ENCODE data around the gene SFTPD.
"Not testable (repeated sequence)": the region's sequence is repeated elsewhere in the genome, so short reads cannot be mapped to it uniquely, and the experiment has no call there.

The SFTPD gene

DNA sequence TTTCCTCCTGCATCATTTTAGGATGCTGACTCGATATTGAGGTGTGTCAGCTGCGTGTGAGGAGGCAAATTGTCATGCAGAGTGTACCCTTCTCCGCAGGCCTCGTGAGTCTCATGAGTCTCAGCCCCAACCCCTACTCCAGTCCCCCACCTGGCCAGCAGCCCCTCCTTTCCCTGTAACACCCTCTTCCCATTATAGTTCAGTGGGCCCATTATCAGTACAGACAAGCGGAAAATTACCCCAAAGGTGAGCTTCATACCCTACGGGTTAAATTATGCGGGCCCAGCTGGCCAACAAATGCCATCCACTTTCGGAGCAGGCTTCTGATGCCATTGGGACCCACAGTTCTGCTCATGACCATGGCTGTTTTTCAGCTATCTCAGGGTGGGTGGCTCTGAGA is 25.2 kb downstream of the SFTPD start:
- no peak for DNase-seq

- DNase-seq: no peak
Measured at GRCh38 chr10:79923145-79923544, 25.8 kb downstream of the SFTPD start.

DNA sequence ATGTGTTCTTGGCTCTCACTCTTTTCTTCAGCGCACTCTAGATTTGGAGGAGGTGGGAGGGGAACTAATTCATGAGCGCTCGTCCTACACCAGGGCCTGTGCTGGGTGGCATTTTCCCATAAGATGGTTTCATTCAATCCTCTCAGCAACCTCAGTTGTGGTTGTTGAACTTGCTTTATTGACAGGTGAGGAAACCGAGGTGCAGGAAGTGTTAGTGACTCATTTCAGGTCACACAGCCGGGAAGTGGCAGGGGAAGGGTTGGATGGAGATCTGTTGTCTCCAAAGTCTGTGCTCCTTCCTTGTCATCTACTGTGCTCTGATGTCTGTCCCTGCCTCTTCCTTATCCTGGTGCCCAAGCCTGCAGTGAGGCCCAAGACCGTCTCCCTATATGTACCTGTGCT is 26.9 kb downstream of the SFTPD start:
- not testable (repeated sequence) for DNase-seq

GRCh38 chr10:79915838-79916237 is 33.1 kb downstream of the SFTPD start:
- not testable (repeated sequence) for DNase-seq

DNA sequence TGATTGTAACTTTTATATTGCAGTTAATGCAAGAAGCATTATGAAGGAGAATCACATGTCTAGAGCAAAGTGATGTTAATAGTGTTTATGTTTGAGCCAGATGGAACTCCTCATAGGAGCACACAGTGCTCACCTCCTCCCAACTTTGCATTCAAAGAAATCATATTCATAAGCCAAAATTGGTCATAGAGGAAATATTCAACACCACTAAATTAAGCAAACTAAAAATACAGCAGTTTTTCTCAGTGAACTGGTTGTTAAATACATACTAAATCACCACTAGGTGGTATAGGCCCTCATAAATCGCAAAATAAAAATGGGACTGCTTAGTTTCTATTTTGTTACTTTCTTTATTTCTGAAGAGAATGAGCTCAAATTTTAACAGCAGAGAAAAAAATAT is 34.4 kb downstream of the SFTPD start:
- not testable (repeated sequence) for DNase-seq

DNA sequence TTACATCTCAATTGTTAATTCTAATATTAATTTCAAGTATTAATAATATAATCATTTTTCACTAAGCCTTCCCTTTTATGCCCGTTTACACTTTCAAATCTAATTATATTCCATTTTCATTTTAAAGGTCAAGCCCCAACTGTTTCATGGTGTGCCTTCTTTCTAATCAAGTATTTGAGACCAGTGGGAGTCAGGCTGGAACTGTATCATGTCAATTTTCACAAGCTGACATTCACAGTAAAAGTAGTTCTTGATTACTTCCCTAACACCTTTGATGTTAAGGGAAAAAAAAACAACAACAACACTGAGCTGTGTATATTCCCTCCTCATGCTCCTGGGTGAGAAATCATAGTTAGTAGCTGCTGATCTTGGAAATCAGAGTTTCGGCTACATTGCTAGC is 38.1 kb downstream of the SFTPD start:
- no peak for DNase-seq

DNA sequence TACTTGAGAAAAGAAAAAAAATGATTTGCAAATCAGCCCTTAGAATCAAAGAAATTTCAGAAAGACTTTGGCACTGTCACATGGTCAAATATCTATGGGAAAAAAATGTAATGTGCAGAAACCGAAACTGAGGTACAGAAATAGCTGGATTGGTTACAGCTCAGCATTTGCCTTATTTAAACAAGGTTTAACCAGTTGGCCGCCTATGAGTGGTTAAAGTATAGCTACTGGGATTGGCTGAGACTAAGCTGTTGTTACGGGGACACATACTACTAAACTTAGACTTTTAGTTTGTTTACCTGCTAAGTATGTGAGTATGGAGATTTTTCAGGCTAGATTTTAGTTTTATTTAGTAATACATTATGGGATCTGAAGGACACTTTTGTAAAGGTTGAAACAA is 38.6 kb downstream of the SFTPD start:
- no peak for DNase-seq

- peak; percentile 37 for DNase-seq
Measured at GRCh38 chr10:79905322-79906314, 43.3 kb downstream of the SFTPD start.

DNA sequence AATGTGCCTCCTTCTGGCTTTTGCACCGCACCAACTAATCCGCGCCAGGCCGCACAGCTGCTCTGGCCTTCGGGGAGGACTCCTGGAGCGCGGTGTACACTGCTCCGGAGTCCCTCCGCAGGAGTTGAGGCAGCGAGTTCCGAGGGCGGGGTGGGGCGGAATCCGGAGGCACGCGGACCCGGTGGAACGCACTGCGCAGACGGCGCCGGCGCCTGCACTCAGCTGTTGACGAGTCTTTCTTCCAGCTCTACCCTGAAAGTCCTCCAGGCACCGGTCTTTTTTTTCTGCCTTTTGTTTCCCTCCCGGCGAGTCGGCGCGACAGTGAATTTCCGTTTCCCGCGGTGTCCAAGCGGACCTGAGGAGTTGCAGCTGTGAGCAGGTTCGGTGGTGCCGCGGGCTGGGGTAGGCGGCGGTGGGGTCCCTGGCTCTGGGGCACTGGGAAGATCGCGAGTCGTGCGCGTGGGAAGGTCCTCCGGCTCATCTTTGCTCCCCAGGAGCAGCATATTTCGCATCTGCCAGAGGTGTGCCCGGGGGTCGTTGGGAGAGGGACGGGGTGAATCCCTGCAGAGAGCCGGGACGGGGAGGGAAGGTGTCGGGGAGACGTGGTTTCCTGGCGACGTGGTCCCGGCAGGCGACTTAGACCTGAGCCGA is 44.1 kb downstream of the SFTPD start:
- DNase-seq: peak; percentile 78

GRCh38 chr10:79901571-79901970 is 47.3 kb downstream of the SFTPD start:
- not testable (repeated sequence) for DNase-seq

GRCh38 chr10:79898597-79899325 is 50.1 kb downstream of the SFTPD start:
- no peak for DNase-seq

DNA sequence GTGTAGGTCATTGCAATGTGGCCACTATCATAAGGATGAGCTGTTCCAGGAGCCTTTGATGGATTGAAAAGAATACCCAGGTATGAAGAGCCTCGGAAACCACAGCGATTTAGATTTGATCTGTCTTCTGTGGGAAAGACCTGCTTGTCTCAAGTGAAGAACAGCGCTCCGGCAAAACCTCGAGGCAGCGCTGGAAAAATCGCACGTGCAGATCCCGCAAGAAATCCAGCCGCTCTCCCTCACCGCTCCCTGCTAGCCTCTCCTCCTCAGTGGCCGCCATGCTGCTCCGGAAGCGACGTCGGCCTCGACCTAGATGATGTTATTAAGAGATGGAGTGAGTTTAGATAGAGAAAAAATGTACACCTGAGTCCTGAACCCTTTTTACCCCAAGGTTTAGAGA is 56.0 kb downstream of the SFTPD start:
- not testable (repeated sequence) for DNase-seq

DNA sequence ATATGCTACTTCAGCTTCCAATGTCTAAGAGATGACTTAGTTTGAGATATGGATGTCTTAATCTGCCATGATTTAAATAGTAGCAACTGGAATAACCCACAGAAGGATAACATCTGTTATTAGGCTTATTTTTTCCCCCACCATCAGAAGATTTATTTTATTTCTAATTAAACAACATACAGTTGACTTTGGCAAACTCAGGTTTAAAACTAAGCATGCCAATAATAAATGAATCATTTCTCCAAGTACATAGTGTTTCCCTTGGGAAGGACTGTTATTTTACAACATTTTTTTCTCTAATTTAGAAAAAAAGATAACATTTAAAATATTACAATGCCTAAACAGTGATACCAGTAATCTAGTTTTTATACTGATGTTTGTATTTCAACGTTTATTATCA is 58.4 kb downstream of the SFTPD start:
- DNase-seq: no peak

GRCh38 chr10:79888984-79889383 is 59.9 kb downstream of the SFTPD start:
- DNase-seq: not testable (repeated sequence)
